ENCODE data around the gene SMIM23. TPM values are rescaled to one million over a fixed set of nuclear protein-coding genes. Genes with fewer than 3 reads are reported as not detected.

SMIM23 gene
- total and polyA plus RNA-seq, 2 donors (not counting 3 experiments of a cell fraction or from before 2014, with no cell fraction given), result not detected

GRCh38 chr5:171801839-171802238 is 16.2 kb downstream of the SMIM23 start:
- Histone ChIP-seq H3K4me1 (ENCODE audit: control insufficient read depth, extremely low read depth, insufficient read depth, low read length) (no peaks in the 10 kb centered on the region), H3K27me3 (ENCODE audit: control insufficient read depth in 2 of 2, insufficient read depth in 2 of 2, low read length in 2 of 2) (peaks cover 2 to 11% of the 10 kb centered on the region in 2 experiments), H3K79me2 (ENCODE audit: control insufficient read depth, insufficient read depth, low read length) (no peaks in the 10 kb centered on the region), H3K9me3 (replicated peaks; ENCODE audit: control insufficient read depth, insufficient read depth, low read length) (no peaks in the 10 kb centered on the region), H3K4me2 (ENCODE audit: insufficient read depth, low read length) (no peak overlapping the region), H3K36me3 (ENCODE audit: control insufficient read depth in 2 of 2, extremely low read depth in 1 of 2, insufficient read depth in 2 of 2, low read length in 2 of 2) (no peaks in the 10 kb centered on the region), H3K4me3 (replicated peaks in 1 of 3; ENCODE audit: insufficient read depth in 1 of 3, low read depth in 1 of 3, low read length in 3 of 3) (no peak overlapping the region), H4K20me1 (replicated peaks; ENCODE audit: control insufficient read depth, extremely low read depth, insufficient read depth, low read length) (no peaks in the 10 kb centered on the region), H3K9ac (replicated peaks; ENCODE audit: extremely low read depth, insufficient read depth, low read length) (no peak overlapping the region), H3K27ac (ENCODE audit: insufficient read depth, low read depth, low read length) (no peak overlapping the region), H2AFZ (ENCODE audit: low read depth, low read length) (no peak overlapping the region), H3K9me1 (replicated peaks; ENCODE audit: control insufficient read depth, extremely low read depth, insufficient read depth, low read length) (no peaks in the 10 kb centered on the region)
- TF ChIP-seq JUN (IDR thresholded peaks at IDR 0.05; ENCODE audit: borderline replicate concordance, insufficient read depth, insufficient read length, low read depth) (no peak), GATA2 (IDR thresholded peaks at IDR 0.05; ENCODE audit: insufficient read depth, insufficient read length, low read depth, low read length) (no peak), MYC (IDR thresholded peaks at IDR 0.05; ENCODE audit: low read depth, low read length) (no peak), POLR2AphosphoS5 (IDR thresholded peaks at IDR 0.05; ENCODE audit: insufficient read depth, low read depth, low read length) (no peak), POLR2A (IDR thresholded peaks at IDR 0.05; ENCODE audit: low read depth, low read length) (no peak), FOS (IDR thresholded peaks at IDR 0.05; ENCODE audit: borderline replicate concordance, insufficient read depth, low read length) (no peak), EZH2 (IDR thresholded peaks at IDR 0.05; ENCODE audit: borderline replicate concordance, low read depth, low read length, severe bottlenecking) (no peak)
- TF ChIP-seq, protein P1, sequence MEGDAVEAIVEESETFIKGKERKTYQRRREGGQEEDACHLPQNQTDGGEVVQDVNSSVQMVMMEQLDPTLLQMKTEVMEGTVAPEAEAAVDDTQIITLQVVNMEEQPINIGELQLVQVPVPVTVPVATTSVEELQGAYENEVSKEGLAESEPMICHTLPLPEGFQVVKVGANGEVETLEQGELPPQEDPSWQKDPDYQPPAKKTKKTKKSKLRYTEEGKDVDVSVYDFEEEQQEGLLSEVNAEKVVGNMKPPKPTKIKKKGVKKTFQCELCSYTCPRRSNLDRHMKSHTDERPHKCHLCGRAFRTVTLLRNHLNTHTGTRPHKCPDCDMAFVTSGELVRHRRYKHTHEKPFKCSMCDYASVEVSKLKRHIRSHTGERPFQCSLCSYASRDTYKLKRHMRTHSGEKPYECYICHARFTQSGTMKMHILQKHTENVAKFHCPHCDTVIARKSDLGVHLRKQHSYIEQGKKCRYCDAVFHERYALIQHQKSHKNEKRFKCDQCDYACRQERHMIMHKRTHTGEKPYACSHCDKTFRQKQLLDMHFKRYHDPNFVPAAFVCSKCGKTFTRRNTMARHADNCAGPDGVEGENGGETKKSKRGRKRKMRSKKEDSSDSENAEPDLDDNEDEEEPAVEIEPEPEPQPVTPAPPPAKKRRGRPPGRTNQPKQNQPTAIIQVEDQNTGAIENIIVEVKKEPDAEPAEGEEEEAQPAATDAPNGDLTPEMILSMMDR (IDR thresholded peaks at IDR 0.05; ENCODE audit: extremely low read depth in 1 of 2, insufficient read depth in 1 of 2, low read depth in 1 of 2, low read length in 2 of 2), result no peak
- TF ChIP-seq, protein P2, sequence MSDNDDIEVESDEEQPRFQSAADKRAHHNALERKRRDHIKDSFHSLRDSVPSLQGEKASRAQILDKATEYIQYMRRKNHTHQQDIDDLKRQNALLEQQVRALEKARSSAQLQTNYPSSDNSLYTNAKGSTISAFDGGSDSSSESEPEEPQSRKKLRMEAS (IDR thresholded peaks at IDR 0.05; ENCODE audit: insufficient read depth, insufficient read length), result no peak
- intact Hi-C loops (cut with micrococcal nuclease), result no loop called here
- no peak for FAIRE-seq
- DNase-seq (ENCODE audit: low read depth, low spot score), result no peak
- BruUV-seq (replicated peaks), result no TSS peak
- dilution Hi-C loops (cut with MboI; ENCODE audit: extremely low pct_ligation_motif_present, low sequenced_read_pairs), result no loop called here
- POLR2A ChIA-PET, result no interaction called here
- CTCF ChIA-PET, result interaction anchor here (1.0 kb wide), 1 partner anchor 10 kb away, joined by 3 read pairs; no protein-coding TSS in a partner anchor
